ENCODE results near the gene DVL1. TPM values are rescaled to one million over a fixed set of nuclear protein-coding genes. Genes with fewer than 3 reads are reported as not detected.

Gene DVL1
- total and polyA plus RNA-seq, 2 of the 13 experiments (the other 11 are each of a cell fraction or from before 2014, with no cell fraction given), result 30.8 to 60.4 TPM

DNA sequence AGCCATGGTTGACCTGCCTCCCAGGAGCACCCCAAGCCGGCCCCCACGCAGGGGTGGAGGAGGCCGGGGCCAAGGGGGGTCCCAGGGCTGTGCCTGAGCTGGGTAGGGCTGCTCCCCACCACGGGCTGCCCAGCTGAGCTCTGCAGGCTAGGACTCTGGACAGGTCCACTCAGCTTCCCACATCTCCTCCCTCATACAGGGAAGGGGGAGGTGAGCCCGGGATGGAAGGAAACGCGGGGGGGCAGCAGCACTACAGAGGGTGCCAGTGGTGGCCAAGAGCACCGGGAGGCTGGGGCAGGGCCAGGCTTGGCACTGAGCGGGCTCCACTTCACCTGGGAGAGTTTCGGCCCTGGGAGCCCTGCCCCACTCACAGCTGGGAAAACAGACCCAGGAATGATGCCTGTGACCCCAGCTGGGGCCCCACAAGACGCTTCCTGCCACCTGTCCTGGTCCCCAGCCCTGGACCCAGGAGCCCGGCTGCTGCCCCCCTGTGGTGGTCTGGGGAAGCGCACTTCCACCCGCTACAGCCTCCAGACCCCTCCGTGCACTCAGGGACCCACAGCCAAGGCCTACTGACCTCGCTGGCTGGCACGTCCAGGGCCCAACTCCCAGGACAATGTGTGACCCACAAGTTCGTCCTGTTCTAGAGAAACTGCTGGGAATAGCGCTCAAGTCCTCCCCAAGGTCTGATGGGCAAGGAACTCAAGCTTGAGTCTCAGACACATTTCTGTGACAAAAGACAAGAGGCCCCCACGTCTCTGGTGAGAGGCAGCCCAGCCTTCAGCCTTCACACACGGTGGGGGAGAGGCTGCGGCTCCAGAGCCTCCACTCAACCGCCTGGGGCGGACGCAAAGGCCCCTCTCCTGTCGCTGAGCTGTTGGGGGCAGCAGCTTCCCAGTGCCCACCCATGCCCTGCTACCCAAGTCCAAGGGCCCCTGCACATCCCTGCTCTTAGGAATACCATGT lies 22.8 kb upstream of the DVL1 start (continued):
- TF ChIP-seq, protein P1, sequence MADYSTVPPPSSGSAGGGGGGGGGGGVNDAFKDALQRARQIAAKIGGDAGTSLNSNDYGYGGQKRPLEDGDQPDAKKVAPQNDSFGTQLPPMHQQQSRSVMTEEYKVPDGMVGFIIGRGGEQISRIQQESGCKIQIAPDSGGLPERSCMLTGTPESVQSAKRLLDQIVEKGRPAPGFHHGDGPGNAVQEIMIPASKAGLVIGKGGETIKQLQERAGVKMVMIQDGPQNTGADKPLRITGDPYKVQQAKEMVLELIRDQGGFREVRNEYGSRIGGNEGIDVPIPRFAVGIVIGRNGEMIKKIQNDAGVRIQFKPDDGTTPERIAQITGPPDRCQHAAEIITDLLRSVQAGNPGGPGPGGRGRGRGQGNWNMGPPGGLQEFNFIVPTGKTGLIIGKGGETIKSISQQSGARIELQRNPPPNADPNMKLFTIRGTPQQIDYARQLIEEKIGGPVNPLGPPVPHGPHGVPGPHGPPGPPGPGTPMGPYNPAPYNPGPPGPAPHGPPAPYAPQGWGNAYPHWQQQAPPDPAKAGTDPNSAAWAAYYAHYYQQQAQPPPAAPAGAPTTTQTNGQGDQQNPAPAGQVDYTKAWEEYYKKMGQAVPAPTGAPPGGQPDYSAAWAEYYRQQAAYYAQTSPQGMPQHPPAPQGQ (CRISPR knock-in tag; IDR thresholded peaks at IDR 0.05; ENCODE audit: borderline replicate concordance), result no peak
- TF ChIP-seq HES4 (CRISPR knock-in tag; IDR thresholded peaks at IDR 0.05; ENCODE audit: borderline replicate concordance) (no peak), ZZZ3 (CRISPR knock-in tag; IDR thresholded peaks at IDR 0.05; ENCODE audit: borderline replicate concordance) (no peak), SMAD3 (CRISPR knock-in tag; IDR thresholded peaks at IDR 0.05) (no peak), TCF12 (IDR thresholded peaks at IDR 0.05) (no peak), TCF12 (CRISPR knock-in tag; IDR thresholded peaks at IDR 0.05) (no peak), AGO2 (optimal IDR thresholded peaks at IDR 0.05; ENCODE audit: low read depth, low read length) (peak; percentile 36), SNAI1 (CRISPR knock-in tag; IDR thresholded peaks at IDR 0.05; ENCODE audit: borderline replicate concordance) (no peak), ZNF709 (CRISPR knock-in tag; IDR thresholded peaks at IDR 0.05) (no peak), MED8 (CRISPR knock-in tag; IDR thresholded peaks at IDR 0.05; ENCODE audit: insufficient replicate concordance) (no peak), ZNF33A (CRISPR knock-in tag; IDR thresholded peaks at IDR 0.05; ENCODE audit: borderline replicate concordance) (no peak), HDAC1 (CRISPR knock-in tag; IDR thresholded peaks at IDR 0.05) (no peak), AKAP8 (CRISPR knock-in tag; IDR thresholded peaks at IDR 0.05) (peak; percentile 17; the same call in 1 of the 2 replicates), NCOA5 (CRISPR knock-in tag; IDR thresholded peaks at IDR 0.05) (no peak), KDM2A (CRISPR knock-in tag; IDR thresholded peaks at IDR 0.05; ENCODE audit: borderline replicate concordance, low read depth) (peak; percentile 67; the same call in 1 of the 2 replicates)
- TF ChIP-seq, protein P2, sequence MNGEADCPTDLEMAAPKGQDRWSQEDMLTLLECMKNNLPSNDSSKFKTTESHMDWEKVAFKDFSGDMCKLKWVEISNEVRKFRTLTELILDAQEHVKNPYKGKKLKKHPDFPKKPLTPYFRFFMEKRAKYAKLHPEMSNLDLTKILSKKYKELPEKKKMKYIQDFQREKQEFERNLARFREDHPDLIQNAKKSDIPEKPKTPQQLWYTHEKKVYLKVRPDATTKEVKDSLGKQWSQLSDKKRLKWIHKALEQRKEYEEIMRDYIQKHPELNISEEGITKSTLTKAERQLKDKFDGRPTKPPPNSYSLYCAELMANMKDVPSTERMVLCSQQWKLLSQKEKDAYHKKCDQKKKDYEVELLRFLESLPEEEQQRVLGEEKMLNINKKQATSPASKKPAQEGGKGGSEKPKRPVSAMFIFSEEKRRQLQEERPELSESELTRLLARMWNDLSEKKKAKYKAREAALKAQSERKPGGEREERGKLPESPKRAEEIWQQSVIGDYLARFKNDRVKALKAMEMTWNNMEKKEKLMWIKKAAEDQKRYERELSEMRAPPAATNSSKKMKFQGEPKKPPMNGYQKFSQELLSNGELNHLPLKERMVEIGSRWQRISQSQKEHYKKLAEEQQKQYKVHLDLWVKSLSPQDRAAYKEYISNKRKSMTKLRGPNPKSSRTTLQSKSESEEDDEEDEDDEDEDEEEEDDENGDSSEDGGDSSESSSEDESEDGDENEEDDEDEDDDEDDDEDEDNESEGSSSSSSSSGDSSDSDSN (CRISPR knock-in tag; IDR thresholded peaks at IDR 0.05), result peak; percentile 26; the same call in 1 of the 2 replicates
- TF ChIP-seq, protein P3, sequence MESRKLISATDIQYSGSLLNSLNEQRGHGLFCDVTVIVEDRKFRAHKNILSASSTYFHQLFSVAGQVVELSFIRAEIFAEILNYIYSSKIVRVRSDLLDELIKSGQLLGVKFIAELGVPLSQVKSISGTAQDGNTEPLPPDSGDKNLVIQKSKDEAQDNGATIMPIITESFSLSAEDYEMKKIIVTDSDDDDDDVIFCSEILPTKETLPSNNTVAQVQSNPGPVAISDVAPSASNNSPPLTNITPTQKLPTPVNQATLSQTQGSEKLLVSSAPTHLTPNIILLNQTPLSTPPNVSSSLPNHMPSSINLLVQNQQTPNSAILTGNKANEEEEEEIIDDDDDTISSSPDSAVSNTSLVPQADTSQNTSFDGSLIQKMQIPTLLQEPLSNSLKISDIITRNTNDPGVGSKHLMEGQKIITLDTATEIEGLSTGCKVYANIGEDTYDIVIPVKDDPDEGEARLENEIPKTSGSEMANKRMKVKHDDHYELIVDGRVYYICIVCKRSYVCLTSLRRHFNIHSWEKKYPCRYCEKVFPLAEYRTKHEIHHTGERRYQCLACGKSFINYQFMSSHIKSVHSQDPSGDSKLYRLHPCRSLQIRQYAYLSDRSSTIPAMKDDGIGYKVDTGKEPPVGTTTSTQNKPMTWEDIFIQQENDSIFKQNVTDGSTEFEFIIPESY (CRISPR knock-in tag; IDR thresholded peaks at IDR 0.05), result peak; percentile 67
- TF ChIP-seq, protein P4, sequence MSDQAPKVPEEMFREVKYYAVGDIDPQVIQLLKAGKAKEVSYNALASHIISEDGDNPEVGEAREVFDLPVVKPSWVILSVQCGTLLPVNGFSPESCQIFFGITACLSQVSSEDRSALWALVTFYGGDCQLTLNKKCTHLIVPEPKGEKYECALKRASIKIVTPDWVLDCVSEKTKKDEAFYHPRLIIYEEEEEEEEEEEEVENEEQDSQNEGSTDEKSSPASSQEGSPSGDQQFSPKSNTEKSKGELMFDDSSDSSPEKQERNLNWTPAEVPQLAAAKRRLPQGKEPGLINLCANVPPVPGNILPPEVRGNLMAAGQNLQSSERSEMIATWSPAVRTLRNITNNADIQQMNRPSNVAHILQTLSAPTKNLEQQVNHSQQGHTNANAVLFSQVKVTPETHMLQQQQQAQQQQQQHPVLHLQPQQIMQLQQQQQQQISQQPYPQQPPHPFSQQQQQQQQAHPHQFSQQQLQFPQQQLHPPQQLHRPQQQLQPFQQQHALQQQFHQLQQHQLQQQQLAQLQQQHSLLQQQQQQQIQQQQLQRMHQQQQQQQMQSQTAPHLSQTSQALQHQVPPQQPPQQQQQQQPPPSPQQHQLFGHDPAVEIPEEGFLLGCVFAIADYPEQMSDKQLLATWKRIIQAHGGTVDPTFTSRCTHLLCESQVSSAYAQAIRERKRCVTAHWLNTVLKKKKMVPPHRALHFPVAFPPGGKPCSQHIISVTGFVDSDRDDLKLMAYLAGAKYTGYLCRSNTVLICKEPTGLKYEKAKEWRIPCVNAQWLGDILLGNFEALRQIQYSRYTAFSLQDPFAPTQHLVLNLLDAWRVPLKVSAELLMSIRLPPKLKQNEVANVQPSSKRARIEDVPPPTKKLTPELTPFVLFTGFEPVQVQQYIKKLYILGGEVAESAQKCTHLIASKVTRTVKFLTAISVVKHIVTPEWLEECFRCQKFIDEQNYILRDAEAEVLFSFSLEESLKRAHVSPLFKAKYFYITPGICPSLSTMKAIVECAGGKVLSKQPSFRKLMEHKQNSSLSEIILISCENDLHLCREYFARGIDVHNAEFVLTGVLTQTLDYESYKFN (CRISPR knock-in tag; conservative IDR thresholded peaks at IDR 0.05), result peak; percentile 22; the same call in 1 of the 2 replicates

All from HepG2 (cell line).